GM10847 (cell line): Measurements from ENCODE around the gene UNK.

ENCODE experiments used
- POLR2A ChIP-seq: IDR thresholded peaks from 2 replicates; pipeline ENCODE4 v1.6.1; 2011; ENCODE audit not compliant: insufficient read length; ENCODE audit errors: extremely low read depth

UNK gene

GRCh38 chr17:75827308-75828075 lies 42.9 kb downstream of the UNK start:
- TF ChIP-seq POLR2A = no peak

- no peak for TF ChIP-seq POLR2A
These were observed 43.4 kb downstream of the UNK start for GRCh38 chr17:75828076-75828400.

- TF ChIP-seq POLR2A = no peak
These were observed 44.1 kb downstream of the UNK start for GRCh38 chr17:75828741-75829140.

DNA sequence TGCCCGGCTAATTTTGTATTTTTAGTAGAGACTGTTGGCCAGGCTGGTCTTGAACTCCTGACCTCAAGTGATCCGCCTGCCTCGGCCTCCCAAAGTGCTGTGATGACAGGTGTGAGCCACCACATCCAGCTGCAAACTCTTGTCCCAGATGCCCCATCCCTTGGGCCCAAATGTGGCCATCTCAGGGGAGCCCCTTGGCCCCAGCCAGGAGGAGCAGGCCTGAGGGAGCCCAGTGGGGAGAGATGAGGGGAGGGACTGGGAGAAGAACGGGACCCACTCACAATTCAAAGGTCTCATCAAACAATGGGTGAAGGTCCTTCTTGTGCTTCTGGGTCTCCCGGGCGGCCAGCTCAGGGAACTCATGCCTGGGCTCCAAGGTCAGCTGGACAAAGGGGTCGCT lies 45.1 kb downstream of the UNK start:
- no peak for TF ChIP-seq POLR2A

DNA sequence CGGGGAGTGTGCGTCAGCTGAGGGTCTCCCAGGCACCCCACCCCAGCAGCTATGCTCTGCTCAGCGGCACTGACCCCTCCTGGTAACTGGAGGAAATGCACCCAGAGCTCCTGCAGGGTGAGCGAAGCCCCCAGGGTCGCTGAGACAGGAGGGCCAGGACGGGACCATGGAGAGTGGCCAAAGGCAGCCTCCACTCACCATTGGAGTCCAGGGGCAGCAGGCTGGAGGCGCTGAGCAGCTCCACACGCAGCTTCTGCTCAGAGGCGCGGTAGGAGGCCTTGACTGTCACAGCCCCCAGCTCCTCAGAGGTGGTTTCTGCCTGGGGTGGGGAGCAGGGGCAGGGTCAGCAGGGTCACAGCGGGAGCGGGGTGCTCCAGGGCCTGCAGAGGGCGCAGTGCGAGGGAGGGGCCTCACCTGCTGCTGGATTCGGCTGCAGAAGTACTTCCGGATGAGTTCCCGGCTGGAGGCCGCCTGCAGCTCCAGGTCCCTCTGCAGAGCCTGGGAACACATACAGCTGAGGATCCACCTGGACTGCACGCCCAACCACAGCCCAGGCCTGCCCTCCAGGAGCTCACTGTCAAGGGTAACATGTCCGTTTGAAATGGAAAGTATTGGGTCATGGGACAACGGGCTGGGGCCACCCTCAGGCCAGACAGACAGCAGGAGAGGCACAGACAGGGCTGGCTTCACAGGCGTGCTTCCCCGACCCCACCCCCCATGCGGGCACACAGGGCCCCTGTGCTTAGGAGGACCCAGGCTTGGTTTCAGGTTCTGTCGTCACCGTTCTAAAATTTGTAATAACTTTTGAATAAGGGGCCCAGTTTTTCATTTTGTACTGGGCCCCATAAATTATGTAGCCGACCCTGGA lies 45.8 kb downstream of the UNK start:
- TF ChIP-seq POLR2A = no peak

DNA sequence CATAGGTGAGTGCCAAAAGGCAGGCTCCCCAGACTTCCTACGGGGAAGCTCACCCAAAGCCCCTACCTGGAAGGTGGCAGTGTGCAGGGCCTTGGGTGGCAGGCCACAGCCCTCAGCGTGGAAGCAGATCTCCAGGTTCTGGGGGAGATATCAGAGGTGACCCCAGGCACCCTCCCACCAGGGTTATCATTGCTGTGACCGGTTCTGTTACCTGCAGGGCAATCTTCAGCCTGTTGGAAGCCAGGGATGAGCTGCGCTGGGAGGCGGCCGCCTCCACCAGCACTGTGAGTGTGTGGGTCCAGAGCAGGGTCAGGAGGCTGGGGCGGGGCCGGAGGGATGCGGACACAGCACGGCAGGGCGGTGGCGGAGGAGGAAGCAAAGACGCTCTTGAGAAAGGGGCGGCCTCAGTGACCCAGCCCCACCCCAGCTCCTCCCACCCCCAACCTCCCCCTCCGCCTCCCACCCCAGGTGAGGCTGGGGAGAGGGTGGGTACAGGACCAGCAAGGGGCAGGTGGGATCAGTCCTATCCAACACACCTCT lies 46.5 kb downstream of the UNK start:
- no peak for TF ChIP-seq POLR2A

DNA sequence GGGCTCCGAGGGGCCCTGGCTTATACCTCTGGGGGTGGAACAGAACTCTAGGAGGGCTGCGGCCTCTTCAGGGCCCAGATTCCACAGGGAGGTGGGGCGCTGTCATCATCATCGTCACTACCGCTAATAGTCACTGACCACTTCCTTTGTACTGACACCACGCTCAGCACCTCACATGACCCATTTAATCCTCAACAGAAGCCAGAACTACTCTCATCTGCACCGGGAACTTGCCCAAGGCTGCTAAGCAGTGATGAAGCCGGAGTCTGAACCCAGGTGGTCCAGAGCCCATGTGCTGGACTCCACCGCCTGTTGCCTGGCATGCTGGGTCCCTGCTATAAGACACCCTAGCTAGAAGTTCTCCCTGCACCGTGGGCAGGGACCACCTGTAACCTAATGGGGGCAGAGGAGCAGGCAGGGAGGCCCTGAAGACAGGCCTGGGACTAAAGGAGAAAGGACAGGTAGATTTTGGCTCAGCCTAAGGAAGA lies 47.6 kb downstream of the UNK start:
- no peak for TF ChIP-seq POLR2A

DNA sequence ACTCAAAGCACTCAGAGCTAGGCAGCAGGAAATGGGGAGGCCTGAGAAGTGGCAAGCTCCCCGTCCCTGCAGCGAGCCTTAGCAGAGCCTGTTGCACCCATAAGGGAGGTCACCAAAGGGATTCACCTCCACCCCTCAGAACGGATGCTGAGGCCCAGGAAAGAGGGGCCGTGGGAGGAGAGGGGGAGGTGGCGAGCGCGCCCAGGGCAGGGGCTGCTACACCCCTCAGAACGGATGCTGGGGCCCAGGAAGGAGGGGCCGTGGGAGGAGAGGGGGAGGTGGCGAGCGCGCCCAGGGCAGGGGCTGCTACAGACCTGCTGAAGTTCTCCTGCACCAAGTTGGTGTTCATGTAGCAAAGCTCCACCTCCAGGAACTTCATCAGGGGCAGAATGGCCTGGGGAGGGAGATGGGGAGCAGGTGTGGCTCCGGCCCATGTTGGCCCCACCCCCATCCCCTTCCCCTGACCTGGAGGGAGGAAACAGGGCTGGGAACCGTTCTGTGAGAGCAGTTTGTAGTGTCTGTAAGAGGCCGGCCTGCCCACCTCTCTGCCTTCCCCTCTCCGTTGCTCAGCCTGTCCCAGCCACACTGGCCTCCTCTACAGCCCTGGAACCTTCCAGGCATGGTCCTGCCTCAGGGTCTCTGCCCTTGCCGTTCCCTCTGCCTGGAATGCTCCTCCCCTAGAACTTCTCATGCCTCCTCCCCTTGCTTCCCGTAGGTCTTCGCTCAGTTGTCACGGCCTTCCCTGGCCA lies 48.2 kb downstream of the UNK start:
- no peak for TF ChIP-seq POLR2A

DNA sequence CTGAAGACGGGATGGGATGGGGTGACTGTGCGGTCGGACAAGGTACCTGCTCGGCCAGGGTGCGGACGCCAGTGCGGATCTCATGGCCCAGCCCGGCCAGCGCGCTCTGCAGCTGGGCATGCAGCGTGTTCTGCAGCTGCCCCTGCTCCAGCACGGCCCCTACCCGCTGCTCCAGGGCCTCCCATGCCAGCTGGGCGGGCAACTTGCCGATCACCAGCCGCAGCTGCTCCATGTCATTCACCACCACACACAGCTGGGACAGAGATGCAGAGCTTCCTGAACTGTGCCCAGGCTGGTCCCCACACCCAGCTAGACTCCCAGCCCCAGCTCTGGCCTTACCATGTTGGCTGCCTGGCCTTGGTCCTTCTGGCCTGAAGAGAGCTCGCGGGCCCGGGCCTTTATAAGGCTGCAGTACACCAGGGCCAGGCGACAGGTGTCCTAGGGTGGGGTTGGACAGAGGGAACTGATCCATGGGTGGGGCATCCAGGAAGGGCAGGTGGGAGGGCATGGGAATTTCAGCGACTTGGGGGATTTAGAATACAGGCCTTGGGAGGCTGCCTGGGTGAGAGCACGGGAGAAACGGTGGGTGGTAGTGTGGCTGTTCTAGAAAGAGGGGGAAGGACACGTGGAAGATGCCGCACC lies 49.8 kb downstream of the UNK start:
- TF ChIP-seq POLR2A = no peak

- no peak for TF ChIP-seq POLR2A
These were observed 50.5 kb downstream of the UNK start for GRCh38 chr17:75834928-75835653.

DNA sequence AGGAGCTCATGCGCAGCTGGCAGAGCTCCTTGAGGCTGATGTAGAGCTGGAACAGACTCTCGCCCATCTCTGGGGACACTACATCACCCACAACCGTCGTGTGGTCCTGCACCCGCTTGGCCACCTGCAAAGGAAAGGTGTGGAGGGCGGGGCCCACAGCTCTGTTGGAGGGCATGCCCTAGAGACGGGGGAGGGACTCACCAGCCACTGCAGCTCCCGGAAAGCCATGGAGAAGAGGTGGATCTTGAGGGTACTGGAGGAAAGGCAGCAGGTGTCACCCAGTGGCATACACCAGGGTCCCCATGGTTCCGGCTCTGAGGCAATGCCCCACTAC lies 51.0 kb downstream of the UNK start:
- no peak for TF ChIP-seq POLR2A

DNA sequence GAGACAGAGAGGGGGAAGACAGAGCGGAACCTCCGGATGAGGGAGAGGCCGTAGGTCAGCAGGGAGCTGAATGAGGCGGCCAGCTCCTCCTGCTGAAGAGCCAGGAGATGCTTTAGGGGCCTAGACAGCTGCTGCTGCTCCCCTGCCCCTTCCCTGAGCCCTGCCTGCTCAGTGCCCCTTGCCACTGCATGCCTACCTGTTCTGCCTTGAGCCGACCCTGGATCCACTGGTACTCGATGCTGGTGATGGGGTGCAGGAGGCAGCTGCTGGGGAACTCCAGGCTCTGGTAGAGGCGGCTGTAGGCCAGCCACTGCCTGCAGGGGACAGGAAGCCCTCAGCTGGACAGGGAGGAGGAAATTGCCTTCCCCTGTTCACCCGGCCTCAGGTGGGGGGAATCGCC lies 52.0 kb downstream of the UNK start:
- TF ChIP-seq POLR2A = no peak

DNA sequence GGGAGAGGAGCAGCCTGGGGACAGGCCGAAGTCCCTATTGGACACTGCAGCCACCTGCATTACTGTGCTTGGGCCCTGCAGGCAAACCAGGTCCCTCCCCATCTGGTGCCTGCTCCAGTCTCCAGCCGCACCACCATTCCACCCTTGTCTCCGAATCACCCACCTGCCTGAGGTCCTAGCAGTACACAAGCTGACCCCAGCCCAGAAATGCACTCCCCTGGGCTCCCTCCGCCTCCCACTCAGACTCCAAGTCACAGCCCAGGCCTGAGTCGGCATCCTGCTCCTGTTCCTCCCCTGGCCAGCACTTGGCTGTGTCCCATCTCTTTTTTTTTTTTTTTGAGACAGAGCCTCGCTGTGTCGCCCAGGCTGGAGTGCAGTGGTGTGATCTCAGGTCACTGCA lies 53.3 kb downstream of the UNK start:
- no peak for TF ChIP-seq POLR2A

DNA sequence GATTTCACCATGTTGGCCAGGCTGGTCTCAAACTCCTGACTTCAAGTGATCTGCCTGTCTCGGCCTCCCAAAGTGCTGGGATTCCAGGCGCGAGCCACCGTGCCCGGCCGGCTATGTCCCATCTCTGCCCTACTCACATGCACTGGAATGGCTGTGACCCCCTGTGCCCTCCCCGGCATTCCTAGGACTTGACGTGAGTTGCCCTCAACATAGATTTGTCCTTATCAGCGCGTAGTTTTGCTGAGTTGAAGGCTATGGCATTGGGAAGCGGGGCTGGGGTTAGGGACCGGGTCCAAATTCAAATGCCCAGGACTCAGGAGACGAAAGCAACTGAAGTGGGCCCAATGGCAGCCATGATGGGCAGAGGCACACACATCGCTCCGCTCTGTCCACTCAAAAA lies 53.8 kb downstream of the UNK start:
- TF ChIP-seq POLR2A = no peak

- no peak for TF ChIP-seq POLR2A
These were observed 55.6 kb downstream of the UNK start for GRCh38 chr17:75839942-75840798.
